GM18519 (cell line): ENCODE data around the gene PRKD1.
A peak's percentile ranks its signal among the peaks of the same experiment; 100 is the strongest.
"Not testable (repeated sequence)": the region's sequence is repeated elsewhere in the genome, so short reads cannot be mapped to it uniquely, and the experiment has no call there.

Experiments
- ATAC-seq: cut with Tn5 transposase; IDR thresholded peaks from one replicate; pipeline ENCODE4 v1.9.1; 2021; ENCODE audit warnings: mild to moderate bottlenecking, moderate library complexity; ENCODE audit not compliant: unreplicated experiment, low FRiP score

PRKD1 gene

DNA sequence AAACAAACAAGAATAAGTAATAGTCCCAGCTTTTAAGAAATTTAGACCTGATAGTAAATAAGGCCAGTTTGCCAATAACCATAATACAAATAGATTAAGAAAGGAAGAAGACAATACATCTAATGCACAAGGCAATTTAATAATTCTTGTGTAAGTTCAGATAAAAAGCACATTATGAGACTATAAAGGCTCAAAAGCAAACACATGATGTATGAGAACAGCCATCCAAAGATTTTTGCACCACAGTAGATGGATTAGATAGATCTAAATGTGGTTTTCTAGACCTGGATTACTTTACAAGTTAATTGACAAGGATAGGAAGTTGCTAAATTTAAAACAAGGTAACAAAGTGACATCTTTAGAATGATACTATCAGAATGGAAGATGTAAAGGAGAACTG, 125.4 kb downstream of the PRKD1 start:
- no peak for ATAC-seq

DNA sequence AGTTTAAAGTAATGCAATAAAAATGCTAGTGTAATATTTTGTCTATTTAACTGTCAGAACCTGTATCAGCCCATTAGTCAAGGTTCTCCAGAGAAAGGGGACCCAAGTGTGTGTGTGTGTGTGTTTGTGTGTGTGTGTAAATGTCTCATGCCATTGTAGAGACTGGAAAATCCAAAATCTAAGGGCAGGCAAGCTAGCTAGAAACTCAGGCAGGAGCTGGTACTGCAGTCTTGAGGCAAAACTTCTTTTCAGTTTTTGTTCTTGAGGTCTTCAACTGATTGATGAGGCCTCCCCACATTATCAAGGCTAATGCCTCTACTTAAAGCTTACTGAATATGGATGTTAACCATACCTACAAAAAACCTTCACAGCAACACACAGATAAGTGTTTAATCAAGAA, 126.7 kb downstream of the PRKD1 start:
- ATAC-seq: no peak

GRCh38 chr14:29799464-29800095, 128.1 kb downstream of the PRKD1 start:
- ATAC-seq: peak; percentile 94

DNA sequence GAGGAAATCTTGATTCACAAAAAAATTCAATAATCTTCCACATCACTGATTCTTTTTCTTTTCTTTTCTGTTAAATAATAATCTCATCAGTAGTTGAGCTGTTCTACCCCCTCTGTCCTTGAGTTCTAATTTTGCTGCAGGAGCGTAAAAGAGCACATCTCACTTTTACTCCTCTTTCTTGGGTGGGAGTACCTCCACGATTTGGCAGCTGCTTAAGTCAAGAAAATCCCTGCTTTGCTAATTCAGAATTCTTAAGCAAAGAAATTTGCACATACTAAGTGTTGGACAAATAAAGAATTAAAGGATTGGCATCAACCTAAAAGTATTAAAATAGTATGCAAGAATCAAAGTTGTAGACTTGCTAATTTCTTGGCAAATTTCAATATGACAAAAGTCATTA, 128.8 kb downstream of the PRKD1 start:
- ATAC-seq: no peak

DNA sequence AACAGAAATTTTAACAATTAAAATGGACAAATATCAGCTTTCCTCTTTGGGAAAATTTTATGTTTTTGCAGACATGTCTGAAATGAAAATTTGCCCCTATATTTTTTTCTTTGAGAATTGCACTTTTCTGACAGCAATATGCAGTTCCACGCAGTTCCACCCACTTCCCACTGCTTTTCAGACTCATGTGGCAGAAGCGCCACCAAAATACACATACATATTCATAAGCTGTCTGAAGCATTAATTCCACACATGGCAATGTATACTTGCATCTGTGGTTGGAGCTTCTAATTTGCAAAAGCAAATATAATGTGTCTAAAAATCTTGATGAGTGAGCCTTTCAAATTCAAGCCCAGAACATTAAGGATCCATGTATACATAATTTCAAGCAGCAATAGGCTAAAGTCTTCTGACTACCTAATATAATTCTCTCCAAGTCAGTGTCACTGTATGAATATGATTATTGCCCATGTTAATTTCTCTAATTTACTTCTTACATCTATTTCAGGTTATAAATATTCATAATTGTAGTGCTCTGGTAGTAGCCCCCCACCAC, 129.5 kb downstream of the PRKD1 start:
- no peak for ATAC-seq

- no peak for ATAC-seq
Measured at GRCh38 chr14:29796853-29797252, 130.8 kb downstream of the PRKD1 start.

GRCh38 chr14:29789475-29789874, 138.2 kb downstream of the PRKD1 start:
- ATAC-seq: no peak

GRCh38 chr14:29788093-29788492, 139.6 kb downstream of the PRKD1 start:
- ATAC-seq: no peak

GRCh38 chr14:29783556-29783955, 144.1 kb downstream of the PRKD1 start:
- no peak for ATAC-seq

DNA sequence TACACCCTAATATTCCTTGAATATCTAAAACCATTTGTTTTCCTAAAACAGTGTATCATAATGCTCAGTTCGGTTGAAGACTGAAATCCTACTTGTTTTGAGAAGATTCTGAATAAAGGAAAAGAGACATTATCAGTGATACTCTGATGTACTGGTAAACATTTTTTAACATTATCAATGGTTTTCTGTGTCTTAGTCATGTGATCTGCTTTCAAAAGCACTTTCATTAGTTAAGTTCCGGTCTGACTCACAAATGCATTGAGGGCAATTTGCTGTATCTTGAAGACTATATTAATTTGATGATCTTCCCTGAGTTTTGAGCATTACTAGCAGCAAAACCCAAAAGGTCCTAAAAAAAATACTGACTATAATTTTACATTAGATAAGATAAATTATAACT, 145.6 kb downstream of the PRKD1 start:
- no peak for ATAC-seq

DNA sequence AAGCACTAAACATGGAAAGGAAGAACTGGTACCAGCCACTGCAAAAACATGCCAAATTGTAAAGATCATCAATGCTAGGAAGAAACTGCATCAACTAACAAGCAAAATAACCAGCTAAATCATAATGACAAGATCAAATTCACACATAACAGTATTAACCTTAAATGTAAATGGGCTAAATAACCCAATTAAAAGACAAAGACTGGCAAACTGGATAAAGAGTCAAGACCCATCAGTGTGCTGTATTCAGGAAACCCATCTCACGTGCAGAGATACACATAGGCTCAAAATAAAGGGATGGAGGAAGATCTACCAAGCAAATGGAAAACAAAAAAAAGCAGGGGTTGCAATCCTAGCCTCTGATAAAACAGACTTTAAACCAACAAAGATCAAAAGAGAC, 150.5 kb downstream of the PRKD1 start:
- ATAC-seq: not testable (repeated sequence)

GRCh38 chr14:29773990-29774389, 153.7 kb downstream of the PRKD1 start:
- no peak for ATAC-seq

- no peak for ATAC-seq
Measured at GRCh38 chr14:29763342-29763858, 164.2 kb downstream of the PRKD1 start.

- peak; percentile 99 for ATAC-seq
Measured at GRCh38 chr14:29759521-29760340, 167.9 kb downstream of the PRKD1 start.

DNA sequence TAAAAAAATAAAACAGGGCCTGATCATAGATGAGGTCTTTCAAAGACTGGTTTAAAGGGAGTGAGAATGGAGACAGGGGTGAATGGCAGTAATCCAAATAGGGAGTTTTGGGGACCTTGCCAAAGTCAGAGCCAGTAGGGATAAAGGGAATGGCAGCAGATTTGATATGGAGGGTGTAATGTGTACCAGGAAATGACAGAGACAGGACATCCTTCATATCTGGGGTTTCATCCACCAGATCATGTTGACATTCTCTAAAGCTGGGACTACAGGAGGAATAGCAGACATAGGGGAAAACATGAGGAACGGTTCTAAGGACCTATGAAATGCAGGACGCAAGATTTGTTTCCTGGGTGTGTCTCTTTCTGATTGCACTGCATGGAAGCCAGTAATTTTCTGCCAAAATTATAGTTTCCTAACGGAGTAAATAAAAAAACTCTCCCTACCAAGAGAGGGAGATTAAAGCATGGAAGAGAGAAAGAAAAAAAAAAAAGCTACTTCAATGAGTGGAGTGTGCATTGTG, 169.9 kb downstream of the PRKD1 start:
- ATAC-seq: no peak

- no peak for ATAC-seq
Measured at GRCh38 chr14:29757188-29757680, 170.4 kb downstream of the PRKD1 start.

DNA sequence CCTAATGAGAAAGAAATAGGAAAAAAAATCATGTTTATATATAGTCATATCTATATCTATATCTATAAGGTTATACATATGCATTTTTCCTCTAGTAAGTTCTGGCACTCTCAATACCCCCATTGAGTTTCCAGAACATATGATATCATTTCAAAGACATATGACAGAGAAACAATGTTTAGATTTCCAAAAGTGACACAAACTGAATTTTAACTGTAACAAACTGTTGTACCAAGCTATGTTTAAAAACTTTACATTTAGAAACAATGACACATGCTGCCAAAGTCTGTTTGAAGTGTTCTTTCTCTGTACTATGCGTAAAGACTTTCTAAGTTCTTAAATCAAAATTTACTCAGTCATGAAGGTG, 171.6 kb downstream of the PRKD1 start:
- no peak for ATAC-seq

DNA sequence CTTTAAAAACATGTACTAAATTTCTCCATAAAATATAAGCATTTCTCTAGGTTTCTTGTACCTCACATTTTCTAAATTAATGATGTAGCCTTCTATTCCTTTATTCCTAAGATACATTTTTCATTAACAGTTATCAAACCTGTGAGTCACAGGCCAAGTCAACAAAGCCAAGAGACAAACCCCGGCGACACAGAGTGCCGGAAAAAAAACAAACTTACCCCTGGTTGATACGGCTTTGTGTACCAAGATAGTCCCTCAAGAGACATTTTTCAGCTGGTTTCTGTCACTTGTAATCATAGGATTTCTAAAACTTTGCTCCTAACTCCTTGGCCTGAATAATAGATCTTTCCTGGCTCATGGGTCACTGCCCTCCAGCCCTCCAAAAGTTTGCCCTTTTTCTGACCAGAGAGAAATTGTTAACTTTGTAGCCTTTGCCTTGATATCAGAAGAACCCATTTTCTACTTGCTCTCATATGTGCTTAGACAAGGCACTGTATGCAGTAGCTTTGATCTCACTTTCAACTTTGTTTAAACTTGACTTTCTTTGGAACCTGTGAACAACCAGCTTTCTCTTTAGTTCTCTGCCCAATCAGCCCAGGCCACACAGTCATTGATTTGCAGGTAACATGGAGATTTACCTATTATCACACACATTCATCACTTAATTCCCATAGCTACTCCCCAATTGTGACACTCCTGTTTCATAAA, 172.2 kb downstream of the PRKD1 start:
- no peak for ATAC-seq

DNA sequence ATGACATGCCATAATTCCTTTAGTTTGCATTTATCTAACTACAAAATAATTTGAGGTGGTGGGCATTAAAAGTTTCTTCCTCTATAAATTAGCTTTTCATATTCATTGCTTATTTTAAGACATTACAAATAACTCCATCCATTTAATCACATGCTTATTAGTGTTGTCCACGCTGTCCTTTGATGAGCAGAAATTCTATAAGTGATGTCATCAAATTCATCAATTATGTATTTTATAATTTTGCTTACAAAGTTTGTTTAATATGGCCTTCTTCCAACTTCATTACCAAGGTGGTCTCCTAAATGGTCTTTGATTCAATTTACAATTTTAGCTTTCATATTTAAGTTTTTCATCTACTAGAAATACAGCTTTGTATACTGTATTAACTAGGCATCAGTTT, 173.5 kb downstream of the PRKD1 start:
- no peak for ATAC-seq

- ATAC-seq: no peak
Measured at GRCh38 chr14:29752221-29752923, 175.3 kb downstream of the PRKD1 start.
